H1 (cell line): ENCODE measurements around the gene POU3F2. TPM values are rescaled to one million over a fixed set of nuclear protein-coding genes. Genes with fewer than 3 reads are reported as not detected.
A peak's percentile ranks its signal among the peaks of the same experiment; 100 is the strongest.

Source experiments
- CTCF ChIA-PET: fragments of 300-600 bp; sonication (Branson Sonifier 250); formaldehyde crosslinking; loops from one replicate; lab custom pipeline; 2021; ENCODE audit not compliant: partially characterized antibody; lab: Charles Lee
- POLR2A ChIA-PET: fragments of 300-600 bp; sonication (Branson Sonifier 250); formaldehyde crosslinking; loops from one replicate; lab custom pipeline; 2021; ENCODE audit warnings: inconsistent platforms; ENCODE audit not compliant: partially characterized antibody; lab: Charles Lee
- DNase-seq, 2 experiments: peaks; one replicate each; pipeline versions ENCODE4 v3.0.0 to v3.0.0-alpha.2; 2010 to 2022; ENCODE audit warnings: low spot score in 2 of 2, low read depth in 1 of 2, mixed read lengths in 1 of 2
- FAIRE-seq: peaks from 2 replicates; lab custom pipeline; 2011; peaks lifted over from hg19 to GRCh38; lab: Jason Lieb, UNC
- H2AFZ ChIP-seq: 2 replicates; pipeline ENCODE4 v1.8.1; 2012; ENCODE audit warnings: low read length, inconsistent platforms
- H2AK5ac ChIP-seq: 2 replicates; pipeline ENCODE4 v1.6.1; 2013; ENCODE audit warnings: low read depth, low read length
- H2BK120ac ChIP-seq: replicated peaks from 2 replicates; pipeline ENCODE3; 2013; ENCODE audit warnings: low read depth, low read length, inconsistent platforms
- H2BK12ac ChIP-seq: 2 replicates; pipeline ENCODE4 v1.6.1; 2013; ENCODE audit warnings: low read depth, low read length
- H2BK15ac ChIP-seq: 2 replicates; pipeline ENCODE4 v1.6.1; 2013; ENCODE audit warnings: low read length
- H2BK20ac ChIP-seq: 2 replicates; pipeline ENCODE4 v1.6.1; 2013; ENCODE audit warnings: low read length
- H2BK5ac ChIP-seq: 2 replicates; pipeline ENCODE4 v1.6.1; 2013; ENCODE audit warnings: low read depth, low read length
- H3K14ac ChIP-seq: 2 replicates; pipeline ENCODE4 v1.6.1; 2013; ENCODE audit warnings: inconsistent platforms; ENCODE audit not compliant: insufficient read length
- H3K18ac ChIP-seq: 2 replicates; pipeline ENCODE4 v1.6.1; 2013; ENCODE audit warnings: low read length; ENCODE audit errors: extremely low read depth
- H3K23ac ChIP-seq: 2 replicates; pipeline ENCODE4 v1.6.1; 2013; ENCODE audit warnings: inconsistent platforms; ENCODE audit not compliant: insufficient read length
- H3K23me2 ChIP-seq: 2 replicates; pipeline ENCODE4 v1.6.1; 2013; ENCODE audit warnings: low read depth, low read length
- H3K27ac ChIP-seq: 2 replicates; pipeline ENCODE4 v1.6.1; 2011; ENCODE audit warnings: low read depth, low read length, inconsistent platforms
- H3K27me3 ChIP-seq, 4 experiments: replicated peaks in 1 of 4; 1 replicate in 1 of 4; 2 replicates in 3 of 4; pipeline versions ENCODE4 v1.6.1 to v1.8.1; 2011 to 2013; ENCODE audit warnings: low read length in 3 of 4, mild to moderate bottlenecking in 3 of 4, inconsistent platforms in 2 of 4, mixed read lengths in 2 of 4, moderate library complexity in 1 of 4; ENCODE audit not compliant: control insufficient read depth in 3 of 4, insufficient read depth in 3 of 4; ENCODE audit errors: extremely low read depth in 1 of 4
- H3K36me3 ChIP-seq, 4 experiments: 2 replicates each; pipeline versions ENCODE4 v1.6.1 to v1.8.1; 2011 to 2013; ENCODE audit warnings: mild to moderate bottlenecking in 4 of 4, low read length in 3 of 4, moderate library complexity in 2 of 4, control low read depth in 1 of 4, inconsistent platforms in 1 of 4; ENCODE audit not compliant: insufficient read depth in 4 of 4, control insufficient read depth in 2 of 4
- H3K4ac ChIP-seq: replicated peaks from 2 replicates; pipeline ENCODE3; 2013; ENCODE audit warnings: low read length, low read depth, mixed read lengths, inconsistent platforms; ENCODE audit not compliant: insufficient read length
- H3K4me1 ChIP-seq, 4 experiments: replicated peaks in 1 of 4; 1 replicate in 1 of 4; 2 replicates in 3 of 4; pipeline versions ENCODE4 v1.6.1 to v1.8.1; 2011 to 2013; ENCODE audit warnings: low read length in 3 of 4, inconsistent platforms in 2 of 4, mixed read lengths in 1 of 4; ENCODE audit not compliant: insufficient read depth in 4 of 4, control insufficient read depth in 3 of 4
- H3K4me2 ChIP-seq, 2 experiments: 2 replicates each; pipeline versions ENCODE4 v1.6.1 to v1.8.1; 2011 to 2013; ENCODE audit warnings: low read depth in 2 of 2, low read length in 2 of 2, control low read depth in 1 of 2, inconsistent platforms in 1 of 2, mild to moderate bottlenecking in 1 of 2; ENCODE audit not compliant: insufficient read depth in 1 of 2
- H3K4me3 ChIP-seq, 4 experiments: fragments of 200-600, 300-600 bp in 1 of 4; sonication (generic), shearing (Covaris generic), sonication (Bioruptor Twin) in 1 of 4; 2 replicates each; pipeline versions ENCODE4 v1.5.1 to v1.8.1; 2011 to 2016; ENCODE audit warnings: low read length in 4 of 4, low read depth in 3 of 4, control low read depth in 2 of 4, inconsistent platforms in 2 of 4, mild to moderate bottlenecking in 2 of 4, mixed read lengths in 1 of 4, moderate library complexity in 1 of 4; ENCODE audit not compliant: insufficient read depth in 2 of 4; ENCODE audit errors: extremely low read depth in 1 of 4
- H3K56ac ChIP-seq: replicated peaks from 2 replicates; pipeline ENCODE3; 2013; ENCODE audit warnings: low read depth, mild to moderate bottlenecking, mixed read lengths, low read length, inconsistent platforms; ENCODE audit not compliant: insufficient read length
- H3K79me1 ChIP-seq: 2 replicates; pipeline ENCODE4 v1.6.1; 2013; ENCODE audit warnings: low read depth, low read length, control low read depth
- H3K79me2 ChIP-seq, 2 experiments: 2 replicates each; pipeline versions ENCODE4 v1.6.1 to v1.8.1; 2012 to 2013; ENCODE audit warnings: low read length in 2 of 2, mild to moderate bottlenecking in 2 of 2, inconsistent platforms in 1 of 2; ENCODE audit not compliant: insufficient read depth in 2 of 2, control insufficient read depth in 1 of 2
- H3K9ac ChIP-seq, 4 experiments: replicated peaks in 1 of 4; 1 replicate in 1 of 4; 2 replicates in 3 of 4; pipeline versions ENCODE4 v1.6.1 to v1.8.1; 2011 to 2013; ENCODE audit warnings: low read depth in 3 of 4, low read length in 3 of 4, control low read depth in 2 of 4, mild to moderate bottlenecking in 2 of 4, moderate library complexity in 2 of 4, inconsistent platforms in 1 of 4; ENCODE audit errors: extremely low read depth in 1 of 4
- H3K9me3 ChIP-seq, 2 experiments: 2 replicates each; pipeline versions ENCODE4 v1.6.1 to v1.8.1; 2012 to 2013; ENCODE audit warnings: mild to moderate bottlenecking in 2 of 2, moderate library complexity in 2 of 2, control low read depth in 1 of 2, inconsistent platforms in 1 of 2, low read depth in 1 of 2, low read length in 1 of 2, mixed read lengths in 1 of 2; ENCODE audit not compliant: insufficient read depth in 2 of 2
- H4K20me1 ChIP-seq, 2 experiments: replicated peaks in 1 of 2; 2 replicates each; pipeline versions ENCODE3 to v1.8.1; 2011 to 2013; ENCODE audit warnings: inconsistent platforms in 2 of 2, low read length in 2 of 2, mild to moderate bottlenecking in 1 of 2; ENCODE audit not compliant: insufficient read depth in 2 of 2, control insufficient read depth in 1 of 2
- H4K5ac ChIP-seq: 2 replicates; pipeline ENCODE4 v1.6.1; 2013; ENCODE audit warnings: low read length, low read depth, mixed read lengths, inconsistent platforms; ENCODE audit not compliant: insufficient read length
- H4K8ac ChIP-seq: 2 replicates; pipeline ENCODE4 v1.8.0; 2013; ENCODE audit warnings: mild to moderate bottlenecking, moderate library complexity, low read length, inconsistent platforms; ENCODE audit not compliant: insufficient read depth; ENCODE audit errors: extremely low read depth
- H4K91ac ChIP-seq: replicated peaks from 2 replicates; pipeline ENCODE3; 2013; ENCODE audit warnings: low read length, mixed read lengths, inconsistent platforms; ENCODE audit not compliant: insufficient read length
- ATF3 ChIP-seq: IDR thresholded peaks from 2 replicates; pipeline ENCODE4 v1.6.1; 2011; ENCODE audit warnings: low read depth, mild to moderate bottlenecking, low read length; ENCODE audit not compliant: insufficient read depth
- BACH1 ChIP-seq: IDR thresholded peaks from 2 replicates; pipeline ENCODE4 v1.6.1; 2012; ENCODE audit warnings: low read length, improper control_type of control experiment
- EGR1 ChIP-seq: IDR thresholded peaks from 2 replicates; pipeline ENCODE4 v1.6.1; 2011; ENCODE audit warnings: low read depth, low read length, borderline replicate concordance
- GABPA ChIP-seq: IDR thresholded peaks from 2 replicates; pipeline ENCODE4 v1.6.1; 2011; ENCODE audit warnings: mild to moderate bottlenecking, low read length, moderate library complexity, borderline replicate concordance; ENCODE audit not compliant: insufficient read depth
- HDAC2 ChIP-seq, 2 experiments: fragments of 300-600 bp in 1 of 2; sonication (generic) in 1 of 2; IDR thresholded peaks; 2 replicates each; pipeline ENCODE4 v1.6.1; 2011 to 2012; ENCODE audit warnings: low read depth in 2 of 2, low read length in 2 of 2, mild to moderate bottlenecking in 2 of 2, moderate library complexity in 2 of 2, borderline replicate concordance in 1 of 2, inconsistent platforms in 1 of 2
- KDM4A ChIP-seq: IDR thresholded peaks from one replicate; pipeline ENCODE4 v1.7.1; 2012; ENCODE audit warnings: low read depth, mild to moderate bottlenecking, moderate library complexity, low read length, inconsistent platforms; ENCODE audit not compliant: severe bottlenecking
- SP4 ChIP-seq: IDR thresholded peaks from 2 replicates; pipeline ENCODE4 v1.6.1; 2012; ENCODE audit warnings: low read length, inconsistent platforms
- TAF1 ChIP-seq: IDR thresholded peaks from 2 replicates; pipeline ENCODE4 v1.6.1; 2011; ENCODE audit warnings: mild to moderate bottlenecking, low read depth, low read length
- TBP ChIP-seq: IDR thresholded peaks from 2 replicates; pipeline ENCODE4 v1.6.1; 2011; ENCODE audit warnings: low read depth, low read length, improper control_type of control experiment
- TCF12 ChIP-seq: IDR thresholded peaks from 2 replicates; pipeline ENCODE4 v1.6.1; 2011; ENCODE audit warnings: low read depth, mild to moderate bottlenecking, low read length
- YY1 ChIP-seq: IDR thresholded peaks from 2 replicates; pipeline ENCODE4 v1.6.1; 2011; ENCODE audit warnings: low read depth, mild to moderate bottlenecking, low read length
- WGBS, 2 experiments: shearing (Covaris generic) in 1 of 2; methylation state at CpG; one replicate each; pipeline versions ENCODE4 v1.1.6 to v1.1.7; 2013 to 2015; ENCODE audit warnings: low lambda C conversion rate in 2 of 2, mixed read lengths in 2 of 2, inconsistent platforms in 1 of 2, low coverage in 1 of 2, missing lambda C conversion rate in 1 of 2; ENCODE audit not compliant: insufficient replicate concordance in 2 of 2, insufficient coverage in 1 of 2, insufficient read length in 1 of 2; ENCODE audit errors: extremely low coverage in 1 of 2, missing lambda C conversion rate in 1 of 2; 5-methylcytosine and 5-hydroxymethylcytosine counted together
- polyA plus RNA-seq, 7 experiments: library from polyadenylated mRNA; depleted of rRNA in 3 of 7; stranded (reverse) in 5 of 7; unstranded in 2 of 7; fragments of >200 nt in 5 of 7; fragments of 200-250 nt in 2 of 7; gene quantifications; 1 replicate in 5 of 7; 2 replicates in 1 of 7; 4 replicates in 1 of 7; pipeline versions ENCODE4 v1.2.1 to v1.2.3, GENCODE V29; 2011 to 2013; ENCODE audit warnings: missing spikeins in 2 of 7, mixed read lengths in 2 of 7
- total RNA-seq: library from RNA; stranded (reverse); fragmentation: NEBNext Ultra II Directional; extraction: Animal tissue kit (Norgen Biotek cat#: 25700); gene quantifications from 2 replicates; pipeline ENCODE4 v1.2.1, GENCODE V29; 2021

Gene POU3F2
- total and polyA plus RNA-seq, 2 of the 8 experiments (the other 6 are each of a cell fraction or from before 2014, with no cell fraction given): 0.09 to 0.35 TPM

- H3K23ac ChIP-seq: no peak overlapping the region
- peak overlapping the region; percentile 38 to 80 for H3K4me2 ChIP-seq
- no peak overlapping the region for H4K8ac ChIP-seq
- H3K4ac ChIP-seq: no peak overlapping the region
- no peak overlapping the region for H4K5ac ChIP-seq
- peak overlapping the region; percentile 22 to 63 (median 44) for H3K4me3 ChIP-seq
- H2BK12ac ChIP-seq: no peak overlapping the region
- H2AFZ ChIP-seq: no peak overlapping the region
- H2BK20ac ChIP-seq: no peak overlapping the region
- no peak overlapping the region; a peak in 1 of 7 replicates for H3K9ac ChIP-seq
- H2BK5ac ChIP-seq: no peak overlapping the region
- H3K14ac ChIP-seq: no peak overlapping the region
- ChIA-PET CTCF (interaction anchor here (0.6 to 8.5 kb wide), 9 partner anchors 12 to 1778 kb away, joined by 3 to 79 read pairs (median 3); partner anchors contain the start of gene POU3F2), POLR2A (interaction anchor here (1.0 kb wide), 1 partner anchor 682 kb away, joined by 3 read pairs; no protein-coding TSS in a partner anchor)
- no peaks in the 10 kb centered on the region for H3K79me2 ChIP-seq
- no peak overlapping the region for H3K56ac ChIP-seq
- no peaks in the 10 kb centered on the region for H3K79me1 ChIP-seq
- no peak overlapping the region for H2BK120ac ChIP-seq
- DNase-seq (peak in 1 of 2 experiments; percentile 95), FAIRE-seq (peak; percentile 79)
- H3K18ac ChIP-seq: no peak overlapping the region
- no peaks in the 10 kb centered on the region; a peak in 1 of 8 replicates for H3K36me3 ChIP-seq
- H3K27ac ChIP-seq: no peak overlapping the region
- H4K20me1 ChIP-seq: peaks cover 2 to 4% of the 10 kb centered on the region in 2 experiments
- H2AK5ac ChIP-seq: no peak overlapping the region
- no peak overlapping the region for H4K91ac ChIP-seq
- WGBS, 2 experiments: 0% methylated on average over 36 of the region's 50 CpGs; no CpG with 5 or more reads in 1 of the 2 experiments
- H3K9me3 ChIP-seq: no peaks in the 10 kb centered on the region
- H3K4me1 ChIP-seq: peaks cover 2 to 7% (median 4%) of the 10 kb centered on the region in 4 experiments
- H3K27me3 ChIP-seq: peaks cover 47 to 75% (median 64%) of the 10 kb centered on the region in 4 experiments
- H3K23me2 ChIP-seq: no peaks in the 10 kb centered on the region; the same call in 1 of the 2 replicates
- H2BK15ac ChIP-seq: no peak overlapping the region
- TF ChIP-seq SP4 (no peak), TBP (no peak; the same call in 1 of the 2 replicates), YY1 (0 out of 2 replicates have a peak, but pooled peaks have one; percentile 18), ATF3 (no peak), TAF1 (no peak), KDM4A (peak; percentile 43), HDAC2 (IDR thresholded peaks at IDR 0.05; ENCODE audit: borderline replicate concordance in 1 of 2, low read depth in 2 of 2, low read length in 2 of 2) (0 out of 4 replicates have a peak, but pooled peaks of 1 of the 2 experiments have one; percentile 11), TCF12 (no peak), BACH1 (0 out of 2 replicates have a peak, but pooled peaks have one; percentile 23), EGR1 (0 out of 2 replicates have a peak, but pooled peaks have one; percentile 24), GABPA (no peak)
These were observed 11.0 kb downstream of the POU3F2 start for GRCh38 chr6:98845211-98846020.
